Measurements from ENCODE around the gene RHOC.
"Not testable (repeated sequence)": the region's sequence is repeated elsewhere in the genome, so short reads cannot be mapped to it uniquely, and the experiment has no call there.

RHOC gene
- total RNA-seq, result 5.4 to 8.5 (median 7.4) reads per million in 4 donors

DNA sequence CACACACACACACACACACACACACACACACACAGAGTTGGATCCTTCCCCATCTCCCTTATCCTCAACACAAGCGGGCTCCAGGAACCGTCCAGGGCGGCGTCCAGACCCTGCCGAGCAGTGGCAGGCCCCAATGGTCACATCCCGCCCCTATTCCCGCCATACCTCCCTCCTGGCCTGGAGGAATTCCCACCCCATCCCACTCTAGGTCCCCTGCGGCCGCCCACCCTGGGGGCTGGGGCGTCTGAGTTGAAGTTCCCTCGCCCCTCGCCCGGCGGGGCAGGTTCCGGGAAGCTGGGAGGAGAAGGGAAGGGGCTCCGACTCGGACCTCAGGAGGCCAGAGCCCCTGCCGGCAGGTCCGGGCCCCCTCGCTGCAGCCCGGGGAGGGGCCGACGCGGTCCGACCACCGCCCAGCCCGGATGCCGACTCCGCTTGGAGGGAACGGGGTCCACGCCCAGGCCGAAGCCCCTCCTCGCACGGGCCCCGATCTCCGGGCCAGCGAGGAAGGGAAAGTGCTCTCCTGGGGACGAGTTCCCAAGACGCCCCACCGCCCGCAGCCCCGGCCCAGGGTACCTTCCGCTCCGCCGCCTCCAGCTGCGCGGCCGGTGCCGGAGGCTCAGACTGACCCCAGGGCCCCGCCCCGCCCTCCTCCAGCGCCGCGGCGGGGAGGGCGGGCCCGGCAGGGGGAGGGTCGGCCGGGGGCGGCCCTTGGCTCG lies at the start of gene RHOC:
TSS of gene RHOC (minus strand) at position 623 of the 716 bp plus-strand sequence. CDS start 3,328 bp downstream, outside the sequence.
- DNase-seq, result peak in 2 of 5 donors; percentile 43 to 48

DNA sequence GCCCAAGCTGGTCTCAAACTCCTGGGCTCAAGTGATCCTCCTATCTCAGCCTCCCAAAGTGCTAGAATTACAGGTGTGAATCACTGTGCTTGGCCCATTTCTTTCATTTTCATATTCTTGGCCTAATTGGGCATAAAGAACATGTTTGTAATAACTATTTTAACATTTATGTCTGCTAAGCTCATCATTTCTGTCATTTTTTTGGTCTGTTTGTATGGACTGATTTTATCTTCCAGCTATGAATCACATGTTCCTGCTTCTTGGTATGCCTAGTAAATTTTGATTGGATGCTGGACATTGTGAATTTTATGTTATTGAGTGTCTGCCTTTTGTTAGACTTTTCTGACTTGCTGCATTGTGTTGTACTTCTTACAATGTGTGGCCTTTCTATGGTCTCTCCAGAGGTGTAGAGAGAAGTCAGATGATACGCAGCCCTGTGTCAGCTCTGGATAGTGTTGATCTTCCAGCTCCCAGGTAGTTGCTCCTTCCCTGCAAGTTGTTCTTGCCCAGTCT lies 47.2 kb upstream of the RHOC start:
- DNase-seq, result no peak

DNA sequence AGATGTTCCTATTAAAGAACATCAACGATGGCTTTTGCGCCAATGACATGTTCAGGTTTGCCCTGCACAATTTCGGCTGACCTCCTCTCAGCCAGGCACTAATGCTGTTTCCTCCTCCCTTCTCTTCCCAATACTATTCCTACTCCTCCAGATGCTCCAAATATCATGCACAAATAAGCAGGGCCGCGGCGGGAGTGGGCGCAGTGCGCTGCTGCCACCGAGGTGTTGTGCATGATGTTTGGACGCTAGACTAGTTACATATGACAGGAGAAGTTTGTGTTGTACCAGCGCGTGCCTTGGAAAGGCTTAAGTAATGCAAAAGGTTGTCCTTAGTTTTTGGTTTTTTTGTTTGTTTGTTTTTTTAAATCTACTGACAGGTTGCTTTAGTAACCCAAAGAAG lies 41.5 kb upstream of the RHOC start:
- no peak for DNase-seq

DNA sequence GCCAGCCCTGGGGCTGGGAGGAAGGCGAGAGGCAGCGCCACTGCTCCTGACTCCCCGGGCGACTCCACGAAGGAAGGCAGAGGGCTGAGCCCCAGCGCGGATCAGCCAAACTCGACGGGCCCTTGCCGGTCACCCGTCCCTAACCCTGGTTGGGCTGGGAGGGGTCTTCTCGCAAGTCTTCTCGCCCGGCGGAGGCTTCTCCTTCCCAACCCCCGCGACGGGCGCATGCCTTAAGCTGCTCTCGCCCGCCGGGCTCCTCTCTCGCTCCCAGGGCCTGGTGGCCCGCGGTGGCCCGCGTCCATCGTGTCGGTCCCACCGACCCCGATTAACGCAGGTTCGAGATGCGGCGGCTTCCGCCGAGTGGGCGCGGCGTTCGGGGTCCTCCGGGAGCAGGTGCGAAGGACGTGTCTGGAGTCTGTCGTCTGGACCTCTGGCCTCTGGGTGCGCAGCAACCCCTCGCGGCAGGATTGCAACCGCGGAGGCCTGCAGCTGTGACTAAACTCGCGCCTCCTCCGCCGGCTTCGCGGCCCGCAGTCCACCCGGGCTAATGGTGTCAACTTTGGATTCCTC lies 37.2 kb upstream of the RHOC start:
- DNase-seq, result no peak

DNA sequence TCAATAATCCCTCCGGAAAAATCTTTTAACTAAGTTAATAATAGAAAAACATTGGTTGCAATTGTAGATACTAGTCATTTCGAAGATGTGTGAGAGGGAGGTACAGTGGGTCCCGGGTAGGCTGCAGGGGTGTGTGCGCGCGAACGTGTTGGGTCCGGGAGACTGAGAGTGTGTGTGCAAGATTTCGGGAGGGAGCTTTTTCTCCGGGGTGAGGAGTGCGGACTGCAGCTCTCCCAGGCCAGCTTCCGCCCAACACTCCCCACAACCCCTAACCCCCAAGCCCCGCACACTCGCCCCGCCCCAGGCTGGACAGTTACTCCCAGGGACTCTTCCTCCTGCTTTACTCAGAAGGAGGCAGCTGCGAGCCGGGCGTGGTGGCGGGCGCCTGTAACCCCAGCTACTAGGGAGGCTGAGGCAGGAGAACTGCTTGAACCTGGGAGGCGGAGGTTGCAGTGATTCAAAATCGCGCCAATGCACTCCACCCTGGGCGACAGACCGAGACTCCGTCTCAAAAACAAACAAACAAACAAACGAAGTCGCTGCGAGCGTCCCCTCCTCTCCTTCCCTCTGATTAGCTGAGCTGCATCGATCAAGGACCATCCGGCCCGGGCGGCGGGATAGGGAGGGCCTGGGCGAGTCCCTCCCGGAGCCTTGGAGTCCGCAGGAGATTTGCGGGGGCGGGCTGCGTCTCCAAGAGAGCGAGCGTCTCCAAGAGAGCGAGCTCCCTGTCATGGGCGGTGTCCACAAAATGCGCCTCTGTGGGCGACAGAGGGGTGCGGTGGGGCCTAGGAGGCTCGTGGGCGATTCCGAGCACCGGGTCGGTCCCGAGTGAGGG lies 36.5 kb upstream of the RHOC start:
- no peak for DNase-seq

DNA sequence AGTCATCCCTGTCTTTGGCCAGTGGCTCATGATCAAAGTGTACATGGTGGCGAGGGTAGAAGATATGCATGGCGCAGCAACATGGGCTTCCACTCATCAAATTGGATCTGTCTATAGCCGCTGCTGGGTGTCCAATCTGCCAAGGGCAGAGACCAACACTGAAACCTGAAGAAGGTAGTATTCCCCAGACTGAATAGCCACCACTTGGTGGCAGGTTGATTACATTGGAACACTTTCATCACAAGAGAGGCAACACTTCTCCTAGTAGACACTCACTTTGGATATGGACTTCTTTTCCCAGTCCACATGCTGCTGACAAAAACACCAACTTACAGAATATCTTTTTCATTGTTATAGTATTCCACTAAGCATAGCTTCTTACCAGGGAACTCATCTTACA lies 30.6 kb upstream of the RHOC start:
- no peak for DNase-seq

DNA sequence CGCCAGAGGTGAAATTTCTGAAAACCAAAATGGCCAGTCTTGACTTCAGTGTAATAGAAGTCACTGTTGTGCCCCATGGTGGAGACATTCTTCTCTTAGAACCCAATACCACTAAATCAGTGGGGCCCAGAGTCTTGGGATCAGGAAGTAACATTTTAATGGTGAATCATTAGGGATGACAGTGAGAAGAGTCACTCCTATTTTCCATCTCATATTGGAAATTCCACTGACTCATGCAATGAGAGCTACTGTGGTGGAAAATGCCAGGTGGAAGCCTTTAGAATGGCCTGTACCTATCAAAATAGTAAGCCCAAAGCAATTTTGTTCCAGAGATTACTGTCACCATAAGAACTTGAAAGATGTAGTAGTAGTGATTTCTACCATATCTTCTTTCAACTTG lies 28.8 kb upstream of the RHOC start:
- DNase-seq, result no peak

DNA sequence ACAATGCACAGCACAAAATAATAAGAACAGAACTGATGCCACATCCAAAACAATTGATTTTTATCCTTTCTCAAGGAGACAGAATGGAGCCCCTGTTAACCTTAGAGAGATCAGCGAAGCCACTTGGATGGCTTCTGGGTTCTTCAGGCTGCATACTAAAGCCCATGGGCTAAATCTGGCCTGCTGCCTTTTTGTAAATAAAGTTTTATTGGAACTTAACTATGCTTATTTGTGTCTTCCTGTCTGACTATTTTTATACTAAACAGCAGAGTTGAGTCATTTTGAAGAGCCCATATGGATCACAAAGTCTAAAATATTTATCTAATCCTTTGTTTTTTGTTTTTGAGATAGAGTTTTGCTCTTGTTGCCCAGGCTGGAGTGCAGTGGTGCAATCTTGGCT lies 24.5 kb upstream of the RHOC start:
- DNase-seq, result no peak

DNA sequence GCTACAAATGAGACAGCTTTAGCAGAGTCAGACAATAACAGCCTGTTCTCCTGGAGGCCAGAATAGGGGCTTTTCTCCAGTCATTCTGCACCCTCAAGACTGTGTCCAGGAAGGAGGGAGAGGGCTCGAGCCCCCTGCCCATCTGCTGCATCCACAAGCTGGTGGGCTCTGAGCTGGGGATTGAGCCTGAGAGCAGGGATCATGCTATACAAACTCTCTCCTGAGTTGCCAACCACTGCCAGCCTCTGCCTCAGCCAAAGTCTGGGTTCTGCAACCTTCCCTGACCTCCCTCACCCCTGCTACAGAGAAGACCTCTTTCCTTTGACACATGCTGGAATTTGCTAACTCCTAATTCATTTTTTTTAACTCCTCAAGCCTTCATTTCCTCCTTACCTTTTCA lies 23.0 kb upstream of the RHOC start:
- no peak for DNase-seq

DNA sequence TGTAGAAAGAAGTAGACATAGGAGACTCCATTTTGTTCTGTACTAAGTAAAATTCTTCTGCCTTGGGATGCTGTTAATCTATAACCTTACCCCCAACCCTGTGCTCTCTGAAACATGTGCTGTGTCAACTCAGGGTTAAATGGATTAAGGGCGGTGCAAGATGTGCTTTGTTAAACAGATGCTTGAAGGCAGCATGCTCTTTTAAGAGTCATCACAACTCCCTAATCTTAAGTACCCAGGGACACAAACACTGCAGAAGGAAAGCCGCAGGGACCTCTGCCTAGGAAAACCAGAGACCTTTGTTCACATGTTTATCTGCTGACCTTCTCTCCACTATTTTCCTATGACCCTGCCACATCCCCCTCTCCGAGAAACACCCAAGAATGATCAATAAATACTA lies 22.1 kb upstream of the RHOC start:
- not testable (repeated sequence) for DNase-seq

DNA sequence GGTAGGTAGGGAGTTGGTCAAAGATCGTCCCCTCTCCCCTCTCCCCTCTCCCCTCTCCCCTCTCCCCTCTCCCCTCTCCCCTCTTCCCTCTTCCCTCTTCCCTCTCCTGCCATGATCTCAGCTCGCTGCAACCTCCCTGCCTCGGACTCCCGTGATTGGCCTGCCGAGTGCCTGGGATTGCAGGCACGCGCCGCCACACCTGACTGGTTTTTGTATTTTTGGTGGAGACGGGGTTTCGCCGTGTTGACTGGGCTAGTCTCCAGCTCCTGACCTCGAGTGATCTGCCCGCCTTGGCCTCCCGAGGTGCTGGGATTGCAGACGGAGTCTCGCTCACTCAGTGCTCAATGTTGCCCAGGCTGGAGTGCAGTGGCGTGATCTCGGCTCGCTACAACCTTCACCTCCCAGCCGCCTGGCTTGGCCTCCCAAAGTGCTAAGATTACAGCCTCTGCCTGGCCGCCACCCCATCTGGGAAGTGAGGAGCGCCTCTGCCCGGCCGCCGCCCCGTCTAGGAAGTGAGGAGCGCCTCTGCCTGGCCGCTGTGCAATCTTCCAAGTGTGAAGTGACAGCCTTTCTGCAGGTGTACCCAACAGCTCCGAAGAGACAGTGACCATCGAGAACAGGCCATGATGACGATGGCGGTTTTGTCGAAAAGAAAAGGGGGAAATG lies 21.5 kb upstream of the RHOC start:
- not testable (repeated sequence) for DNase-seq

DNA sequence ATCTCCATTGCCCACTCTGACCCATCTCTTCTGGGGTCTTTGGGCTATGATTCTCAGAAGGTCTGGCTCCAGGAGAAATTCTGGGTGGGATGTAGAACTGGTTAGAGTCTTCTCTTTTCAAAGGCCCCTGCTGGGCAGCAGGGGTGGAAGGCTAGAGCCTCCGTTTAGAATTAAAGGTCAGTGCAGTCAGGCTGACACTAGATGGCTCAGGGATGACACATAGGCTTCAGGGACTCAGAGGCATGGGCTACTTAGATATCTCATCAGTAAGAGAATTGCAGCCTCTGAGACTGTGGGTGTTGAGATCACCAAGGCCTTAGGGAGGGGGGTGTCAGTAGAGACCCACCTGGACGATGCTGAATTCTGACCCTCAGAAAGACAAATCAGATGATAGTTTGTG lies 20.8 kb upstream of the RHOC start:
- DNase-seq, result no peak

DNA sequence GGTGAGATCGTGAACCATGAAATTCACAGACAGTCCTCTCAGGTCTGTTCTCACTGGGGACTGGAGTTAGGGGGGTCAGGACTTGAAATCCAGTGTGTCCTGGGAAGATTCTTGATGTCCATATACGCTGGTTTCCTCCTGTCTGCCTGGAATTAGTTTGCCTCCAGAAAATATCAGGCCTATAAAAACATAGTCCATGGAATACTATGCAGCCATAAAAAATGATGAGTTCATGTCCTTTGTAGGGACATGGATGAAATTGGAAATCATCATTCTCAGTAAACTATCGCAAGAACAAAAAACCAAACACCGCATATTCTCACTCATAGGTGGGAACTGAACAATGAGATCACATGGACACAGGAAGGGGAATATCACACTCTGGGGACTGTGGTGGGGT lies 17.3 kb upstream of the RHOC start:
- not testable (repeated sequence) for DNase-seq

DNA sequence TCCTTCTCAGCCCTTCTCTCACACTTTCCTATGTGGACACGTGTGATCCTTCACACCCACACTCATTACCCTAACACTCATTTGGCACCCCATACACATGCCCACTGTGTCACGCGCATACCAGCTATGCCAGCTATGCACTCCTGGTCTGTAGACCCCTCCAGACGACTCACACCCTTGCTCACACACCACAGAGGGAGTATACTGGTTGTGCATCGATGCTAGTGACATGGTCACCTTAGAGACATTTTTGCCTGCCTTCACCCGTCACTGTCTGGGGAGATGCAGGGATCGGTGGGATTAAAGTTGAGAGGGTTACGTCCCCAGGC lies 16.5 kb upstream of the RHOC start:
- DNase-seq, result no peak

DNA sequence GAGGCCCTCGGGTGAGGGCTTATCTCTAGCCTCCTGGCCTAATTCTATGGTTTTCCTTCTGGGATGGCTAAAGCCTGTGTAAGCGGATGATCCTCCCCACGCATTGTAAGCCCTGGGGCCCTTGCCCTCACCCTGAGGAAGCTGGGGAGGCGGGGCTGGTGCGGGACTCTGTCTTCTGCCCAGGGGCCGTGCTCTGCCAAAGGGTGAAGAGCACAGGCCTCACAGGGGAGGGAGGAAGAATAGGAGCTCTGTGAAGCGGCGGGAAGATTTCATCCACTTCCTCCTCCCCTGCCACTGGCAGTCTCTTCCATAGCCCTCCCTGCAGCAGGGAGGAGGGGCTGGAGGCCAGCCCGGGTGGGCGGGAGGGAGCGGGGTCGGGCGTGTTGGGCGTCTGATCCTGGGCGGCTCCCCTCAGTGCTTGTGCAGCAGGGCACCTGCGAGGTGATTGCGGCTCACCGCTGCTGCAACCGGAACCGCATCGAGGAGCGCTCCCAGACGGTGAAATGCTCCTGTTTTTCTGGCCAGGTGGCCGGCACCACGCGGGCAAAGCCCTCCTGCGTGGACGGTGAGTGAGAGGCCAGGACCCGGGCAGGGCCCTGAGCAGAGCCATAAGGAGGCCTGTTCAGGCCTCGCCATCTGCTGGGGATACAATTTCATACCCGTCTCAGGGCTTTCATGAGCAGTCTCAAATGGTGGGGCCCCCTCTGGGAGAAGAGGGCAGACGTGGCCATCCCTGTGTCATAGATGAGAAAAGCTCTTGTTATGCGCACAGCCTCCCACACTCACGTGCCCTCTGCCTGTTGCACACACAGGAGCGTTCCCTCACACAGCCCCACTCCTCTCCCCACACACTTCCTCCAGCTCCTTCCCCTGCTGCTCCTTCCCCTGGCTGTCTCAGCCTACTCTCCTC lies 15.9 kb upstream of the RHOC start:
- DNase-seq, result no peak

DNA sequence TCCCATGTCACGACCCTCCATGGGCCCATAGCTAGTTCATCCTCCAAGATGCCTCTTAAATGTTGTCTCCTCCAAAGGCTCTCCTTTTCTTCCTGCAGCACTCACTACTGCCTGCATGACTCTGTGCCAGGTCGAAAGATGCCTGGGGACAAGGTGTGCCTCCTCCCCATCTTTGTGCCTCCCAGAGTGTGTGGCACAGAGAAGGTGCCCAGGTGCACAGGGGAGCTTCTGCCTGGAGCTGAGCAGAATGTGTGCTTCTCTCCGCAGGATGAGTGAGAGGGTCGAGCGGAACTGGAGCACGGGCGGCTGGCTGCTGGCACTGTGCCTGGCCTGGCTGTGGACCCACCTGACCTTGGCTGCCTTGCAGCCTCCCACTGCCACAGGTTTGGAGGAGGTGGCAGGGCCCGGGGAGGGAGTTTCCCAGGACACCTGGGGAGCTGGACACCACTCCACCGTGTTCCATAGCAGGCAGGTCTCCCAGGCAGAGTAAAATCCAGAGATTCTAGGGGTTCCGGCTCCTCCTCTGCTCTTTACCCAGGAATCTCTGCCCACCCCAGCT lies 15.1 kb upstream of the RHOC start:
- no peak for DNase-seq

DNA sequence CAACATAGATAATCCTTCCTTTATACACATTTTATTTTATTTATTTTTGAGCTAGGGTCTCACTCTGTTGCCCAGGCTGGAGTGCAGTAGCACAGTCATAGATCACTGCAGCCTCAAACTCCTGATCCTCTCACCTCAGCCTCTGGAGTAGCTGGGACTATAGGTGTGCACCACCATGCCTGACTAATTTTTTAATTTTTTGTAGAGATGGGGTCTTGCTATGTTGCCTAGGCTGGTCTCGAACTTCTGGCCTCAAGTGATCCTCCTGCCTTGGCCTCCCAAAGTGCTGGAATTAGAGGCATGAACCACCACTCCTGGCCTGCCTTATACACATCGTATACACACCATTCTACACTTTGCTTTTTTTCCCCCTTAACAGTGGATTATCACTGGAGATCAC lies 14.4 kb upstream of the RHOC start:
- DNase-seq, result not testable (repeated sequence)

DNA sequence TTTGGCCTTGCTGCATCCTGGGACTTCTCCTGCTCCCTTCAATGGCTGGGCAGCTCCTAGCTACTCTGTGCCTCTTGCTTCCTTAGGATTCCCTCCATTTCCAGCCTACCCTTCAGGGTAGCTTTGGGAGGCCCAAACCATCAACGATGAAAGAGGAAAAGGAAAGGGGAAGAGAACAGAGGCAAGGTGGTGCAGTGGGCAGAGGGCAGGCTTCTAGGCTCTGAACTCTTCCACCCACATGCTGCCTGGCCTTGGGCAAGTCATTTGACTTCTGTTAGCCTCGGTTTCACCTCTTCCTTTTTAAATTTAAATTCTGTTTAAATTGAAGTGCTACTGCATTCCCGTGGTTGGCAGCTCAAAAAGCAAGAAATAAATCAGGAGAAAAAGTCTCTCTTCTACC lies 13.9 kb upstream of the RHOC start:
- DNase-seq, result no peak

DNA sequence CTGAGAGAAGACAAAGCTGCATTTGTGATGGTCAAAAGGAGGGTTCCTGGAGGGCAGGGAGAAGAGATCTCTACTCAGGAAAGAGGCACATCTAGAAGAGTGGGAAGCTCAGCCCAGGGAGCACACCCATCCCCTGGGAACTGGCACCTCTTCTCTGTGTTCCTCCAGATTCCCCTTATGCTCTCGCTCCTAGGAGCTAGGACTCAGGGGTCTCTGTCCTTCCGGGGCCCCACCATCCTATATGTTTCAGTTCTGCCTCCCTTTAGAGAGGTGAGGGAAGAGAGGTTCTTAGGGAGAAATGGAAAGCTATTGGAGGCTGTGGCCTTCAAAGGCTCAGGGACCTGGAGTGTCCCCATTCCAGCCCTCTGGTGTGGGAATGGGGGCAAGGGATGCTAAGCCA lies 12.8 kb upstream of the RHOC start:
- no peak for DNase-seq

DNA sequence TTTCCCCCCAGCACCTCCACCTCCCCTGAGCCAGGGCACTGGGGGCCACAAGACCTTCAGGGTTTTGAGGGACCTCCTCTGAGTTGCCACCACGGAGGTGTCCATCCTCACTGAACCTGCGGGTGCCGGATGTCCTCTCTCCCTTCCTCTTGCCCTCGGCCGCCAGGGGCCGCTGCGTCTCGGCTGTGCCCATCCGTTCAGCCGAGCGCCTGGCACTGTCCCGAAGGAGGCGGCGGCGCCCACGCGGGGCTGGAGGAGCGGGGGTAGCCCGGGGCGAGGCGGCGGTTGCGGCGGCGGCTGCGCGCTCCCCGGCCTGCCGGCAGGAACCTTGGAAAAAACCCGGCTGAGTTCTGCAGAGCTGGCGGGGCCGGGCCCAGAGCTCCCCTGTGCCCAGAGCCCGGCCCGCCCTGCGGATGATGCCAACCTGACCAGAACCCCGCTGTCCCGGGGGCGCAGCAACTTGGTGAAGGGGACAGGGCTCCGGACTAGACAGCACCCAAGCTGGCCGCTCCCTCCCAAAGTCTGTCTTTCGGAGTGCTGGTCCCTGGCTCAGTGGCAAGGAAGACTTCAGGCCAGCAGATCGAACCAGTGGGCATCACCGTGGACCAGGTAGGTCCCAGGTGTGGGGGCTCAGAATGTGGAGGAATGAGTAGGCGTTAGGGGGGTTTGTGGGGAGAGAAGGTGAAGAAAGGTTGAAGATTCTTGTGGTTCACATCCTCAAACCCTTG lies 11.9 kb upstream of the RHOC start:
- peak; percentile 60 to 72 (median 71) for DNase-seq

DNA sequence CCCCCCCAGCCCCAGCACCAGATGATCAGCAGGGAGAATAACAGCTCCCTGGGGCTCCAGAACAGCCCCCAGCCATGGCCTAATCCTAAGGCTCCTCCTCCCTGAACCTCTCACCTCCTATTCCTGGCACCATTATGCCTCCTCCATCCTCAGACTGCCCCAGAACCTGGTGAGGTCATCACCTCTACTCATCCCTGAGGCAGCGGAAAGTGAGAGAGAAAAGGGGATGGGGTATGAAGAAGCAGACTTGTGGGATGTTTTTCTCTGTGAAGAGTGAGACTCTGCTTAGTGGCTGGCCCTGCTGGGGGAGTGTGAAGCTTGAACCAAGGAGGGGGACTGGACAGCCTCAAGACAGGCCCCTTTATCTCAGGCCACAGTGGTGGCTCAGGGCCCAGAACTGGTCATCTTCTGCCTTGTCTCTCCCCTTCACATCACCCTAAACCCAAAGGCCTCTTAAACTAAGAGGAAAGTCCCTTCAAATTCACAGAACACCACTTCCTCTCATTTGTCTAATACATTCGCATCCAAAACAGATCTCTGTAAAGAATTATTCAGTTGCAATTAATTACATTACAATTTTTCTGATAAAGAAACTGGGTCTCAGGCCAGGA lies 10.4 kb upstream of the RHOC start:
- no peak for DNase-seq

Data from T-helper 1 cell (primary cell).